Cardiac muscle cell (in vitro differentiated cells and primary cell): ENCODE results near the gene HAS3. TPM values are rescaled to one million over a fixed set of nuclear protein-coding genes. Genes with fewer than 3 reads are reported as not detected.
A peak's percentile ranks its signal among the peaks of the same experiment; 100 is the strongest.
"Not testable (repeated sequence)": the region's sequence is repeated elsewhere in the genome, so short reads cannot be mapped to it uniquely, and the experiment has no call there.

ENCODE experiments used
- DNase-seq, 2 donors: peaks; one replicate each; pipeline versions ENCODE4 v3.0.0 to v3.0.0-alpha.2; 2010 to 2017; ENCODE audit warnings: low read depth in 1 of 2, low spot score in 1 of 2
- H3K27ac ChIP-seq: fragments of 200-600 bp; sonication (generic); 2 replicates; pipeline ENCODE4 v1.5.1; 2016
- H3K27me3 ChIP-seq: fragments of 200-600 bp; sonication (generic); 2 replicates; pipeline ENCODE4 v1.6.0; 2016; ENCODE audit warnings: control low read depth
- H3K36me3 ChIP-seq: fragments of 200-600 bp; sonication (generic); 2 replicates; pipeline ENCODE4 v1.5.1; 2016; ENCODE audit warnings: control low read depth
- H3K4me1 ChIP-seq: fragments of 200-600 bp; sonication (generic); 2 replicates; pipeline ENCODE4 v1.8.1; 2017; ENCODE audit warnings: low read depth, mild to moderate bottlenecking, mixed run types
- H3K4me3 ChIP-seq: fragments of 200-600 bp; sonication (generic); 2 replicates; pipeline ENCODE4 v1.5.1; 2016; ENCODE audit warnings: mild to moderate bottlenecking
- H3K9me3 ChIP-seq: fragments of 200-600 bp; sonication (generic); 2 replicates; pipeline ENCODE4 v1.5.1; 2017; ENCODE audit warnings: low read depth, mild to moderate bottlenecking, control low read depth
- polyA plus RNA-seq: library from polyadenylated mRNA; unstranded; fragments of >200 nt; fragmentation: Nextera tagmentation; extraction: Ambion mirVana; gene quantifications from 2 replicates; pipeline ENCODE4 v1.2.1, GENCODE V29; 2016
- total RNA-seq: library from RNA; depleted of rRNA; stranded (reverse); fragments of >200 nt; gene quantifications from 2 replicates; pipeline ENCODE4 v1.2.3, GENCODE V29; 2016
- TF ChIP-seq, protein P1 (sequence below): IDR thresholded peaks from 2 replicates; pipeline ENCODE4 v1.5.1; 2012; ENCODE audit warnings: low read depth, mild to moderate bottlenecking, low read length

HAS3 gene
- total and polyA plus RNA-seq, 2 experiments from 2014 or later = 0.03 TPM; not detected in 1

DNA sequence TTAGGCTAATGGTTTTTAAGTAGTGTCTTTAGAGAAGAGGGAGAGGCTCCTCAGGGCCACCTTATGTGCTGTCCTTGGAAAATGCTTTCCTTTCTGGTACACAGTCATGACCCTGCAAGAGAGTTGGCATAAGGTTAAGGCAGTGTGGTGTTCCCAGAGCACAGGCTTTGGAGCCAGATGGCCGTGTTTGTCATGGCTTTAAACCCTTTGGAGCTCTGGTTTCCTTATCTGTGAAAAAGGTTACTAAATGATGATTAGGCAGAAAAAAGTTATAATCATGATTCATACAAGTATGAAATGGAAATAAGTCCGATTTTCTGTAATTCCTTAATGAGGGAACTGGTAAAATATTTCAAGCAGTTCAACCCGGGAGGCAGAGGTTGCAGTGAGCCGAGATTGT lies 40.2 kb downstream of the HAS3 start:
- Histone ChIP-seq H3K9me3 (no peaks in the 10 kb centered on the region), H3K4me3 (no peak overlapping the region)
- TF ChIP-seq, protein P1, sequence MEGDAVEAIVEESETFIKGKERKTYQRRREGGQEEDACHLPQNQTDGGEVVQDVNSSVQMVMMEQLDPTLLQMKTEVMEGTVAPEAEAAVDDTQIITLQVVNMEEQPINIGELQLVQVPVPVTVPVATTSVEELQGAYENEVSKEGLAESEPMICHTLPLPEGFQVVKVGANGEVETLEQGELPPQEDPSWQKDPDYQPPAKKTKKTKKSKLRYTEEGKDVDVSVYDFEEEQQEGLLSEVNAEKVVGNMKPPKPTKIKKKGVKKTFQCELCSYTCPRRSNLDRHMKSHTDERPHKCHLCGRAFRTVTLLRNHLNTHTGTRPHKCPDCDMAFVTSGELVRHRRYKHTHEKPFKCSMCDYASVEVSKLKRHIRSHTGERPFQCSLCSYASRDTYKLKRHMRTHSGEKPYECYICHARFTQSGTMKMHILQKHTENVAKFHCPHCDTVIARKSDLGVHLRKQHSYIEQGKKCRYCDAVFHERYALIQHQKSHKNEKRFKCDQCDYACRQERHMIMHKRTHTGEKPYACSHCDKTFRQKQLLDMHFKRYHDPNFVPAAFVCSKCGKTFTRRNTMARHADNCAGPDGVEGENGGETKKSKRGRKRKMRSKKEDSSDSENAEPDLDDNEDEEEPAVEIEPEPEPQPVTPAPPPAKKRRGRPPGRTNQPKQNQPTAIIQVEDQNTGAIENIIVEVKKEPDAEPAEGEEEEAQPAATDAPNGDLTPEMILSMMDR = no peak

DNA sequence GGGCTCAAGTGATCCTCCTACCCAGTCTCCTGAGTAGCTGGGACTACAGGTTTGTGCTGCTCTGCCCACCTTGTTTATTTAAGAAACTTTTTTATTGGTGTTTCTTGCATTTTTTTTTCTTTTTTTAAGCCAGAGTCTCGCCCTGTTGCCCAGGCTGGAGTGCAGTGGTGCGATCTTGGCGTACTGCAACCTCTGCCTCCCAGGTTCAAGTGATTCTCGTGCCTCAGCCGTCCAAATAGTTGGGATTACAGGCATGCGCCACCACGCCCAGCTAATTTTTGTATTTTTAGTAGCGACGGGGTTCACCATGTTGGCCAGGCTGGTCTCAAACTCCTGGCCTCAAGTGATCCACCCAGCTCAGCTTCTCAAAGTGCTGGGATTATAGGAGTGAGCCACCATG lies 44.2 kb downstream of the HAS3 start:
- not testable (repeated sequence) for H3K27ac ChIP-seq, H3K4me3 ChIP-seq, DNase-seq, H3K27me3 ChIP-seq, H3K4me1 ChIP-seq, H3K9me3 ChIP-seq
- H3K36me3 ChIP-seq = peaks cover 48% of the 10 kb centered on the region

More for the DNA sequence above, 40.2 kb downstream of the HAS3 start:
- H3K36me3 ChIP-seq = peaks cover 45% of the 10 kb centered on the region
- H3K4me1 ChIP-seq = no peaks in the 10 kb centered on the region
- H3K27ac ChIP-seq = no peak overlapping the region
- no peaks in the 10 kb centered on the region for H3K27me3 ChIP-seq
- DNase-seq = peak in 1 of 2 donors; percentile 68

- H3K36me3 ChIP-seq = peaks cover 51% of the 10 kb centered on the region
- TF ChIP-seq, protein P1 = peak; percentile 78
- no peaks in the 10 kb centered on the region for H3K27me3 ChIP-seq
- no peak overlapping the region for H3K27ac ChIP-seq
- no peak overlapping the region for H3K4me3 ChIP-seq
- peak; percentile 88 for DNase-seq
- no peaks in the 10 kb centered on the region for H3K4me1 ChIP-seq
- H3K9me3 ChIP-seq = no peaks in the 10 kb centered on the region
Observed at GRCh38 chr16:69150146-69150865, 44.9 kb downstream of the HAS3 start.

GRCh38 chr16:69157196-69157595 lies 51.7 kb downstream of the HAS3 start:
- H3K36me3 ChIP-seq = peaks cover 65% of the 10 kb centered on the region

DNA sequence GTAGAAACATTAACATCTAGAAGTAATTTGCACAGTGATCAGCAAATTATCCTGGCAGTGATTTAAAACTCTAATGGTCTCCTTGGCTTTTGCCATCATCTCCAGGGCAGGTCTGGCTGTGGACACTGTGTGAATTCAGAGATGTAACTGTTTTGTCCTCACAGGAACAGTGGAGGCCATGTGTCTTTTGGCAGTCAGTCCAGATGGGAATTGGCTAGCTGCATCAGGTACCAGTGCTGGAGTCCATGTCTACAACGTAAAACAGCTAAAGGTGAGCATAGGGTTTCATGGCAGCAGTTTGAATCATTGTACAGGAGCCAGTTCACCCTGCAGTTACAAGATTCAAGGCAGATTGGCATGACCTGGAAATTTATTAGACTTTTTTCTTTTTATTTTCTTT lies 54.7 kb downstream of the HAS3 start:
- H3K9me3 ChIP-seq = no peaks in the 10 kb centered on the region
- no peak for DNase-seq
- no peak overlapping the region for H3K27ac ChIP-seq
- no peak overlapping the region for H3K4me3 ChIP-seq
- H3K27me3 ChIP-seq = no peaks in the 10 kb centered on the region
- no peaks in the 10 kb centered on the region for H3K4me1 ChIP-seq
- TF ChIP-seq, protein P1 = no peak
- H3K36me3 ChIP-seq = peaks cover 51% of the 10 kb centered on the region

More at GRCh38 chr16:69157196-69157595, 51.7 kb downstream of the HAS3 start:
- Histone ChIP-seq H3K4me1 (no peaks in the 10 kb centered on the region), H3K27me3 (no peaks in the 10 kb centered on the region), H3K4me3 (no peak overlapping the region), H3K9me3 (no peaks in the 10 kb centered on the region), H3K27ac (no peak overlapping the region)
- TF ChIP-seq, protein P1 = no peak
- no peak for DNase-seq

DNA sequence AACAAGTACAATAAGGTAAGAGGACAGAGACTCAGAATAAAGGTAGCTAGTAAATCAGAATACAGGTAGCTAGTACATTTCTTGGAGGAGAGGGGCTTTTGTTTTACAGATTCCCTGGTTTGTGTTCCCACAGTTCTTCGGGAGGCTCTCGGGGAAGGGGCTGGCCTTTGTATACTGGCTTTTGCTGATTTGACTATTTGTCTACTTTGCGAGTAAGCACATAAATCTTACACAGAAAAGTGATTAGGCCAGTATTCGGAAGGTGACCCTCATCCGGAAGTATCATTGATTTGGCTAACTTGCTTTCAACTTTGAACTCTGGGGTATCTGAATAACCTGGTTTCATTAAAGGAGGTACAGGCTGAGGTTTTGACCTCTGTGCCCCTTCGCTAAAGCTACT lies 60.1 kb downstream of the HAS3 start:
- DNase-seq = no peak
- Histone ChIP-seq H3K9me3 (no peaks in the 10 kb centered on the region), H3K4me1 (peaks cover 12% of the 10 kb centered on the region), H3K27me3 (no peaks in the 10 kb centered on the region), H3K27ac (peak overlapping the region; percentile 64), H3K4me3 (no peak overlapping the region), H3K36me3 (peaks cover 50% of the 10 kb centered on the region)
- TF ChIP-seq, protein P1 = no peak
